ENCODE data around the gene CAPN1.

GRCh38 chr11:65132238-65132987, 49.3 kb upstream of the CAPN1 start:
- TF ChIP-seq, protein P1, sequence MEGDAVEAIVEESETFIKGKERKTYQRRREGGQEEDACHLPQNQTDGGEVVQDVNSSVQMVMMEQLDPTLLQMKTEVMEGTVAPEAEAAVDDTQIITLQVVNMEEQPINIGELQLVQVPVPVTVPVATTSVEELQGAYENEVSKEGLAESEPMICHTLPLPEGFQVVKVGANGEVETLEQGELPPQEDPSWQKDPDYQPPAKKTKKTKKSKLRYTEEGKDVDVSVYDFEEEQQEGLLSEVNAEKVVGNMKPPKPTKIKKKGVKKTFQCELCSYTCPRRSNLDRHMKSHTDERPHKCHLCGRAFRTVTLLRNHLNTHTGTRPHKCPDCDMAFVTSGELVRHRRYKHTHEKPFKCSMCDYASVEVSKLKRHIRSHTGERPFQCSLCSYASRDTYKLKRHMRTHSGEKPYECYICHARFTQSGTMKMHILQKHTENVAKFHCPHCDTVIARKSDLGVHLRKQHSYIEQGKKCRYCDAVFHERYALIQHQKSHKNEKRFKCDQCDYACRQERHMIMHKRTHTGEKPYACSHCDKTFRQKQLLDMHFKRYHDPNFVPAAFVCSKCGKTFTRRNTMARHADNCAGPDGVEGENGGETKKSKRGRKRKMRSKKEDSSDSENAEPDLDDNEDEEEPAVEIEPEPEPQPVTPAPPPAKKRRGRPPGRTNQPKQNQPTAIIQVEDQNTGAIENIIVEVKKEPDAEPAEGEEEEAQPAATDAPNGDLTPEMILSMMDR (IDR thresholded peaks at IDR 0.05): no peak
- TF ChIP-seq POLR2A (IDR thresholded peaks at IDR 0.05): no peak

All from right lobe of liver (tissue), 4 donors.